ENCODE data around the gene GPR17. TPM values are rescaled to one million over a fixed set of nuclear protein-coding genes. Genes with fewer than 3 reads are reported as not detected.
A peak's percentile ranks its signal among the peaks of the same experiment; 100 is the strongest.

The GPR17 gene
- total RNA-seq, 1 donor from 2014 or later: not detected

DNA sequence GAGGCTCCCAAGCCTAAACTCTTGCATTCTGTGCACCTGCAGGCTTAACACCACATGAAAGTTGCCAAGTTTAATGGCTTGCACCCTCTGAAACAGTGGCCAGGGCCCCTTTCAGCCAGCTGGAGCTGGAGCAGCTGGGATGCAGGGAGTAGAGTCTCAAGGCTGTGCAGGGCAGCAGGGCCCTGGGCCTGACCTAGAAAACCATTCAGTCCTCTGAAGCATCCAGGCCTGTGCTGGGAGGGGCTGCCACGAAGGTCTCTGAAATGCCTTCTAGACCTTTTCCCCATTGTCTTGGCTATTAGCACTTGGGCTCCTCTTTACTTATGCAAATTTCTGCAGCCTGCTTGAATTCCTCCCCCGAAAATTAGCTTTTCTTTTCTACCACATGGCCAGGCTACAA lies 44.7 kb downstream of the GPR17 start:
- Mint-ChIP-seq H3K9me3 (ENCODE audit: unreplicated experiment) (peaks cover 20% of the 10 kb centered on the region), H3K4me1 (ENCODE audit: unreplicated experiment) (no peaks in the 10 kb centered on the region), H3K36me3 (ENCODE audit: unreplicated experiment) (peaks cover 4% of the 10 kb centered on the region), H3K27ac (ENCODE audit: unreplicated experiment) (no peak overlapping the region), H3K27me3 (ENCODE audit: unreplicated experiment) (no peaks in the 10 kb centered on the region), H3K4me3 (ENCODE audit: unreplicated experiment) (no peak overlapping the region)
- DNase-seq (ENCODE audit: extremely low spot score, unreplicated experiment): no peak
- TF ChIP-seq CTCF (IDR thresholded peaks at IDR 0.05): no peak

DNA sequence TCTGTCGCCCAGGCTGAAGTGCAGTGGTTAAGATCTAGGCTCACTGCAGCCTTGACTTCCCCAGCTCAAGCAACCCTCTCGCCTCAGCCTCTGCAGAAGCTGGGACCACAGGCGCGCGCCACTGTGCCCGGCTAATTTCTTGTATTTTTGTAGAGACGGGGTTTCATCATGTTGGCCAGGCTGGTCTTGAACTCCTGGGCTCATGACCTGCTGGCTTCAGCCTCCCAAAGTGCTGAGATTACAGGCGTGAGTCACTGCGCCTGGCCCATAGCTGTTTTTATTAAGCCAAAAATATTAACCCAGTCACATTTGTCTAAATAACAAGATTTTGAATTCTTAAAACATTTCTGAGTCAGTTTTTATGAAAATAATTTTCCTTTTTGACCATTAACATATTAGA lies 49.0 kb downstream of the GPR17 start:
- Mint-ChIP-seq H3K27ac (ENCODE audit: unreplicated experiment) (no peak overlapping the region), H3K4me1 (ENCODE audit: unreplicated experiment) (no peaks in the 10 kb centered on the region), H3K9me3 (ENCODE audit: unreplicated experiment) (peaks cover 9% of the 10 kb centered on the region), H3K4me3 (ENCODE audit: unreplicated experiment) (no peak overlapping the region), H3K36me3 (ENCODE audit: unreplicated experiment) (peaks cover 4% of the 10 kb centered on the region), H3K27me3 (ENCODE audit: unreplicated experiment) (no peaks in the 10 kb centered on the region)
- no peak for TF ChIP-seq CTCF (IDR thresholded peaks at IDR 0.05)
- no peak for DNase-seq (ENCODE audit: extremely low spot score, unreplicated experiment)

DNA sequence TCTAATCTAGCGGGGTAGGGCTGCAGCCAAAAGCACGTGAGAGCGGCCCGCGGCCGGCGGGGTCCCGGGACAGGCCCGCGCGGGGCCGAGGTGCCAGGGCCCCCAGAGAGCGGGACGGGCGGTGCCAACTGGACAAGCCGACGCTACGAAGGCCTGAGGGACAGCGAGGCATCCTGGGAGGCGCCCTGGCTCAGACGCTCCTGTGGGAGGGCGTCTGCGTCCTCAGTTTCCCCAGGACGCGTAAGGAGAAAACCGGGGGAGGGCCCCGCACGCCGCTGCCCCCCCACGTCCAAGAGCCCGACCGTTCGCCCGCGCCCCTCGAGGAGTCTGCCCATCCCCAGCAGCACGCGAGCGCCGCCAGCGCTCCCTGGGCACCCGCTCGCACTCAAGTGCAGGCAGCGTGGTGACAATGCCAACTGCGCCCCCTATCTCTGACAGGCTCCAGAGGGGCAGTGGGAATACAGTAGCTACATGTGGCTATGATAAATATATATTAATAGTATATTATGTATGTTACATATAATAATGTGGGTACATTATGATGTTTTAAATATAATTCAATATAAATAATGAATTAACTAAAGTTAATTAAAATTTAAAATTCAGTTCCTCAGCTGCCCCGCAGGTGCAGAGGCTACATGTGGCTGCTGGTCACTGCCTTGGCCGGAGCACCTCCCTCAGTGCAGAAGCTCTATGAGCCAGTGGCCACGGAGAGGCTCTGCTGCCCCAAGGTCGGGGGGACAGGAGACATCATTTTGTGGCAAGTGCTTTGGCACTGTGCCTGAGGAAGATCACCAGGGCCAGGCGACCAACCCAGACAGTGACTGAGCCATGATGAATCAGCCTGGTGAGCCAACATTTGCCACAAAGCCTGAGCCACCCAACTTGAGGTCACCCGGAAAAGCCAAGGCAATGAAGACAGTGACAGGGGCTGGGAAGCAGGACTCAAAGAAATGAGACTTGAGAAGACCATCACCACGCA lies 49.8 kb downstream of the GPR17 start:
- Mint-ChIP-seq H3K27me3 (ENCODE audit: unreplicated experiment) (no peaks in the 10 kb centered on the region), H3K9me3 (ENCODE audit: unreplicated experiment) (peaks cover 8% of the 10 kb centered on the region), H3K27ac (ENCODE audit: unreplicated experiment) (no peak overlapping the region), H3K4me3 (ENCODE audit: unreplicated experiment) (no peak overlapping the region), H3K36me3 (ENCODE audit: unreplicated experiment) (peaks cover 4% of the 10 kb centered on the region), H3K4me1 (ENCODE audit: unreplicated experiment) (peaks cover 8% of the 10 kb centered on the region)
- no peak for DNase-seq (ENCODE audit: extremely low spot score, unreplicated experiment)
- peak; percentile 54 for TF ChIP-seq CTCF (IDR thresholded peaks at IDR 0.05)

DNA sequence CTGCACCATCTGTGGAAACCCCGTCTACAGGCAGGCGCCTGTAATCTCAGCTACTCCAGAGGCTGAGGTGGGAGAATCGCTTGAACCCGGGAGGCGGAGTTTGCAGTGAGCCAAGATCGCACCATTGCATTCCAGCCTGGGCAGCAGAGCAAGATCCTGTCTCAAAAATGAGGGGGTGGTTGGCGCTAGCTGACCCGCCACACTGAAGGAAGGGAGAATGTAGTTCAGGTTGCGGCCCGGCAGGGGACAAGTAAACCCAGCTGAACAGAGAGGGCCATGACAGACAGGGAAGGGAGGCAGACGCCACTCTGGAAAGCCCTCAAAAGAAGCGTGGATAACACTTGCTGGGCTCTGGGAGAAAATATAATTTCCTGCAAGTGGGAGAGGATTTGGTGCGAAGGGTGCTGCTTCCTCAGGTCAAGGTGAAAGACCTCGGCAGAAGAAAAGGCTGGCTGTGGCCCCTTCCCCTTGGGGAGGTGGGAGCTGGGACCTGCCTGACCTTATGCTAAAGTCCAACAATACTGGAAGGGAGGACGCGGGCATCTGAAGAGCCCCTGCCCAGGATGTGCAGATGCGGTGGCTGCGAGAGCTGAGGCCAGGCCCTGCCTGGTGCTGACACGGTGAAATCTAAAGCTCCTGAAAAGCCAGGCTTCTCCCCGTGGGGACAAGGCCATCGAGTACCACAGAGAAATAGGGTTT lies 51.7 kb downstream of the GPR17 start:
- H3K36me3 Mint-ChIP-seq (ENCODE audit: unreplicated experiment): peaks cover 5% of the 10 kb centered on the region
- no peak overlapping the region for H3K4me3 Mint-ChIP-seq (ENCODE audit: unreplicated experiment)
- no peak for TF ChIP-seq CTCF (IDR thresholded peaks at IDR 0.05)
- H3K9me3 Mint-ChIP-seq (ENCODE audit: unreplicated experiment): no peaks in the 10 kb centered on the region
- H3K4me1 Mint-ChIP-seq (ENCODE audit: unreplicated experiment): peaks cover 18% of the 10 kb centered on the region
- H3K27ac Mint-ChIP-seq (ENCODE audit: unreplicated experiment): no peak overlapping the region
- no peaks in the 10 kb centered on the region for H3K27me3 Mint-ChIP-seq (ENCODE audit: unreplicated experiment)
- no peak for DNase-seq (ENCODE audit: extremely low spot score, unreplicated experiment)

Measured in osteocyte (in vitro differentiated cells).